Measurements from ENCODE around the gene PGM3. TPM values are rescaled to one million over a fixed set of nuclear protein-coding genes. Genes with fewer than 3 reads are reported as not detected.

Gene PGM3
- polyA plus RNA-seq, 1 donor = 59.4 TPM

- DNase-seq = no peak
Observed at GRCh38 chr6:83124553-83124952, 68.5 kb downstream of the PGM3 start.

GRCh38 chr6:83119742-83120300, 73.2 kb downstream of the PGM3 start:
- no peak for DNase-seq

GRCh38 chr6:83117802-83118201, 75.3 kb downstream of the PGM3 start:
- no peak for DNase-seq

Other genes with a start within 250 kb of the PGM3 start
- gene UBE3D, start 127.4 kb downstream of the PGM3 start, polyA plus RNA-seq (ENCODE audit: insufficient read length) = 12.2 TPM
- 42.6 TPM for gene DOP1A, start 125.6 kb downstream of the PGM3 start, polyA plus RNA-seq (ENCODE audit: insufficient read length)
- 8.3 TPM for gene RWDD2A, start 92 bp upstream of the PGM3 start, polyA plus RNA-seq (ENCODE audit: insufficient read length)
- 2.5 TPM for gene ME1, start 237.8 kb upstream of the PGM3 start, polyA plus RNA-seq (ENCODE audit: insufficient read length)

All from left kidney (tissue), 2 donors.